Loucy (cell line): ENCODE measurements around the gene DRAXIN.

Experiments
- H2AFZ ChIP-seq: fragments of 200-600 bp; sonication (generic); 2 replicates; pipeline ENCODE4 v1.6.0; 2016; ENCODE audit warnings: antibody characterized with exemption, mild to moderate bottlenecking, low read length, moderate library complexity
- H3F3A ChIP-seq: fragments of 200-600 bp; 2 replicates; pipeline ENCODE4 v1.6.0; 2016; ENCODE audit warnings: antibody characterized with exemption, low read depth, mild to moderate bottlenecking
- H3K27me3 ChIP-seq: fragments of 200-600 bp; sonication (generic); 2 replicates; pipeline ENCODE4 v1.6.1; 2014; ENCODE audit warnings: low read length, mild to moderate bottlenecking; ENCODE audit not compliant: insufficient read depth, poor library complexity, severe bottlenecking
- H3K36me3 ChIP-seq: fragments of 200-600 bp; sonication (generic); 2 replicates; pipeline ENCODE4 v1.6.1; 2016; ENCODE audit warnings: low read length; ENCODE audit not compliant: insufficient read depth
- H3K4me1 ChIP-seq: fragments of 200-600 bp; sonication (generic); 2 replicates; pipeline ENCODE4 v1.5.1; 2014; ENCODE audit warnings: low read length, mild to moderate bottlenecking; ENCODE audit not compliant: insufficient read depth, poor library complexity, severe bottlenecking
- H3K4me2 ChIP-seq: fragments of 200-600 bp; sonication (generic); 2 replicates; pipeline ENCODE4 v1.6.0; 2014; ENCODE audit warnings: antibody characterized with exemption, low read length, low read depth, mild to moderate bottlenecking; ENCODE audit not compliant: poor library complexity, severe bottlenecking
- H3K4me3 ChIP-seq: fragments of 200-600 bp; sonication (generic); 2 replicates; pipeline ENCODE4 v1.5.1; 2014; ENCODE audit warnings: low read length, mild to moderate bottlenecking, mixed read lengths; ENCODE audit not compliant: poor library complexity, severe bottlenecking
- H3K79me2 ChIP-seq: fragments of 200-600 bp; sonication (generic); 2 replicates; pipeline ENCODE4 v1.6.1; 2014; ENCODE audit warnings: low read length; ENCODE audit not compliant: insufficient read depth
- H3K9ac ChIP-seq: fragments of 200-600 bp; sonication (generic); 2 replicates; pipeline ENCODE4 v1.6.0; 2014; ENCODE audit warnings: mild to moderate bottlenecking, low read depth, low read length, moderate library complexity; ENCODE audit not compliant: poor library complexity, severe bottlenecking
- H3K9me2 ChIP-seq: fragments of 200-600 bp; sonication (generic); replicated peaks from 2 replicates; pipeline ENCODE4 v1.6.1; 2016; ENCODE audit warnings: low read depth, low read length, mixed read lengths
- H3K9me3 ChIP-seq: fragments of 200-600 bp; sonication (generic); 2 replicates; pipeline ENCODE4 v1.6.1; 2014; ENCODE audit warnings: mild to moderate bottlenecking, antibody characterized with exemption, low read length, low read depth; ENCODE audit not compliant: insufficient read depth
- H4K20me1 ChIP-seq: fragments of 200-600 bp; sonication (generic); 2 replicates; pipeline ENCODE4 v1.6.0; 2014; ENCODE audit warnings: antibody characterized with exemption, low read length, mild to moderate bottlenecking; ENCODE audit not compliant: insufficient read depth, poor library complexity, severe bottlenecking
- CTCF ChIP-seq: fragments of 200-600 bp; sonication (generic); conservative IDR thresholded peaks from 2 replicates; pipeline ENCODE4 v1.5.1; 2014; ENCODE audit warnings: mild to moderate bottlenecking, antibody characterized with exemption, low read length
- EZH2phosphoT487 ChIP-seq: fragments of 200-600 bp; IDR thresholded peaks from 2 replicates; pipeline ENCODE4 v1.6.1; 2018; ENCODE audit warnings: antibody characterized with exemption, mild to moderate bottlenecking, moderate library complexity, borderline replicate concordance

Gene DRAXIN

GRCh38 chr1:11684070-11684469, 7.4 kb upstream of the DRAXIN start:
- H3K4me2 ChIP-seq, result no peak overlapping the region

GRCh38 chr1:11685210-11685752, 6.2 kb upstream of the DRAXIN start:
- Histone ChIP-seq H3K9me3 (no peaks in the 10 kb centered on the region), H3K79me2 (peaks cover 88% of the 10 kb centered on the region), H3K9me2 (no peaks in the 10 kb centered on the region), H4K20me1 (peaks cover 5% of the 10 kb centered on the region), H3K4me3 (no peak overlapping the region), H3K27me3 (no peaks in the 10 kb centered on the region), H3F3A (no peaks in the 10 kb centered on the region), H3K4me2 (no peak overlapping the region), H2AFZ (no peak overlapping the region), H3K4me1 (peaks cover 54% of the 10 kb centered on the region), H3K9ac (no peak overlapping the region), H3K36me3 (no peaks in the 10 kb centered on the region)
- TF ChIP-seq CTCF (0 out of 2 replicates have a peak, but pooled peaks have one; percentile 26), EZH2phosphoT487 (no peak)

More at GRCh38 chr1:11684070-11684469, 7.4 kb upstream of the DRAXIN start:
- H3K9me2 ChIP-seq, result no peaks in the 10 kb centered on the region
- no peaks in the 10 kb centered on the region for H3K36me3 ChIP-seq
- no peaks in the 10 kb centered on the region for H3F3A ChIP-seq
- H3K9ac ChIP-seq, result no peak overlapping the region
- H3K4me3 ChIP-seq, result no peak overlapping the region
- H3K27me3 ChIP-seq, result no peaks in the 10 kb centered on the region
- H2AFZ ChIP-seq, result no peak overlapping the region
- H3K9me3 ChIP-seq, result no peaks in the 10 kb centered on the region
- TF ChIP-seq EZH2phosphoT487 (no peak), CTCF (no peak)
- H3K79me2 ChIP-seq, result peaks cover 88% of the 10 kb centered on the region
- peaks cover 7% of the 10 kb centered on the region for H4K20me1 ChIP-seq
- H3K4me1 ChIP-seq, result peaks cover 51% of the 10 kb centered on the region

GRCh38 chr1:11688506-11688905, 3.0 kb upstream of the DRAXIN start:
- H3K9me3 ChIP-seq, result no peaks in the 10 kb centered on the region
- TF ChIP-seq CTCF (no peak), EZH2phosphoT487 (no peak)
- H4K20me1 ChIP-seq, result no peaks in the 10 kb centered on the region
- H3K36me3 ChIP-seq, result no peaks in the 10 kb centered on the region
- H3K27me3 ChIP-seq, result no peaks in the 10 kb centered on the region
- no peak overlapping the region for H2AFZ ChIP-seq
- peak overlapping the region; percentile 79 for H3K4me2 ChIP-seq
- H3K4me1 ChIP-seq, result peaks cover 56% of the 10 kb centered on the region
- peak overlapping the region; percentile 77 for H3K4me3 ChIP-seq
- peaks cover 82% of the 10 kb centered on the region for H3K79me2 ChIP-seq
- H3K9me2 ChIP-seq, result no peaks in the 10 kb centered on the region
- no peak overlapping the region for H3K9ac ChIP-seq
- H3F3A ChIP-seq, result no peaks in the 10 kb centered on the region; the same call in 1 of the 2 replicates
